ENCODE results near the gene ELL2.
"Not testable (repeated sequence)": the region's sequence is repeated elsewhere in the genome, so short reads cannot be mapped to it uniquely, and the experiment has no call there.

- TF ChIP-seq CTCF, POLR2A (IDR thresholded peaks at IDR 0.05): not testable (repeated sequence)
These were observed 110.5 kb downstream of the ELL2 start for GRCh38 chr5:95851141-95851540.
